GM18517 (cell line): ENCODE measurements around the gene NDNF.

Experiments
- ATAC-seq: cut with Tn5 transposase; IDR thresholded peaks from one replicate; pipeline ENCODE4 v1.9.1; 2021; ENCODE audit warnings: mild to moderate bottlenecking, moderate library complexity; ENCODE audit not compliant: unreplicated experiment

Gene NDNF

DNA sequence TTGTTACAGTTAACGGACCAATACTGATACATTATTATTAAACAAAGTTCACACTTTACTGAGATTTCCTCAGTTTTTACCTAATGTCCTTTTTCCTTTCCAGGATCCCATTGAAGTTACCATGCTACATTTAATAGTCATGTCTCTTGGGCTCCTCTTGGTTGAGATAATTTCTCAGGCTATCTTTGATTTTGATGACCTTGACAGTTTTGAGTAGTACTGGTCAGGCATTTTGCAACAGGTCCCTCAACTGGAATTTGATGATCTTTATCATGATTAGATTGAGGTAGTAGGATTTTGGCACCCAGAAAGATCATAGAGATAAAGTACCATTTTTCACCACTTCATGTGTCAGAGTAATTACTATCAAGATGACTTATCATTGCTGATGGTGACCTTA lies 53.8 kb downstream of the NDNF start:
- ATAC-seq = no peak

DNA sequence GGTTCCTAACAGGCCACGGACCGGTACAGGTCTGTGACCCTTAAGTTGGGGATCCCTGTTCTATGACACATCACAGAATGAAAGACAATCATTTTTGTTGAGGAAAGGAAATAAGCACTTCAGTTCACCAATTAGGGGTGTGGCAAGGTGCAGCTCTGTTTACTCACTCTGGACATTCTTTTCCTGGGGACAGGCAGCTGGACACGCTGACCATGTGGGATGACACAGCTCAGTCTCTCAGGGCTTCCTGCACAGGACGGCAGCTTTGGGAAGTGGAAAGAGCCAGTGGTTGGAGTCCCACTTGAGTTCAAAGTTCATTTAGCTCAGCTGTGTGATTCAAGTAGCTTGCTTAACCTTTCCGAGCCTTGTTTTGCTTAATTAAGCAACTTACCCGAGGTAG lies 55.7 kb downstream of the NDNF start:
- no peak for ATAC-seq

DNA sequence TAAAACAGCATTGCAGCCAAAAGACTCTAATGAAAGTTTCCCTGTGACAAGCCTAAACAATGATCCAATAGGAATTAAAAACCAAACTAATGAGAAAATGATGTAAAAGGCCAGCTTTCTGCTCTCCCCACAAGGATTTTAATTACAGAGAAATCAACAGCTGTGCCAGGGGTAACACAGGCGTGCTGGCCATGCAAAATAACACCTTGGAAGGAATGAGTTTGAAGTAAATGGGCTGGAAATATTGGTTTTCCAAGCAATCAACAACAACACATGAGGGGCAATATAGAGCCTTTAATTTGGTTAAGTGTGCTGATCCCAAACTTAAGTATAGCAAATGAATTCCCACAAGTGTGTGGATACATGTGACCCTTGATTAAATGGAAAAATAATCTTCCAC lies 56.9 kb downstream of the NDNF start:
- ATAC-seq = no peak

GRCh38 chr4:121014544-121014943 lies 57.8 kb downstream of the NDNF start:
- ATAC-seq = no peak

- ATAC-seq = no peak
Observed at GRCh38 chr4:121011780-121012340, 60.5 kb downstream of the NDNF start.

DNA sequence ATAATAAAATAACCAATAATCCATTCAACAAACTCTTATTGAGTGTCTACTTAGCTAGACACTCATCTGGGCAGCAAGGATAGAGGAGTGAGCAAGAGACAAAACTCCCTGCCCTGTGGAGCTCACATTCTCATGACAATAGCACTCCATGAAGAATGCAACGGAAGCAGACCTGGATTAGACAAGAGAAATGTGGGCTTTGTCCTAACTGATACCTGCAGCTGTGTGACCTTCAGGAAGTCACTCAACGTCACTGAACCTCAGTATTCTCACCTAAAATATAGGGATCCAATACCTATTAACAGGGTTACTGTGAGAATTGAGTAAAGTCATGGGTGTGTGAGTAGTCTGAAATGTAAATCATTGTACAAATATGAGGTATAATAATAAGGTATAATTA lies 61.2 kb downstream of the NDNF start:
- no peak for ATAC-seq

DNA sequence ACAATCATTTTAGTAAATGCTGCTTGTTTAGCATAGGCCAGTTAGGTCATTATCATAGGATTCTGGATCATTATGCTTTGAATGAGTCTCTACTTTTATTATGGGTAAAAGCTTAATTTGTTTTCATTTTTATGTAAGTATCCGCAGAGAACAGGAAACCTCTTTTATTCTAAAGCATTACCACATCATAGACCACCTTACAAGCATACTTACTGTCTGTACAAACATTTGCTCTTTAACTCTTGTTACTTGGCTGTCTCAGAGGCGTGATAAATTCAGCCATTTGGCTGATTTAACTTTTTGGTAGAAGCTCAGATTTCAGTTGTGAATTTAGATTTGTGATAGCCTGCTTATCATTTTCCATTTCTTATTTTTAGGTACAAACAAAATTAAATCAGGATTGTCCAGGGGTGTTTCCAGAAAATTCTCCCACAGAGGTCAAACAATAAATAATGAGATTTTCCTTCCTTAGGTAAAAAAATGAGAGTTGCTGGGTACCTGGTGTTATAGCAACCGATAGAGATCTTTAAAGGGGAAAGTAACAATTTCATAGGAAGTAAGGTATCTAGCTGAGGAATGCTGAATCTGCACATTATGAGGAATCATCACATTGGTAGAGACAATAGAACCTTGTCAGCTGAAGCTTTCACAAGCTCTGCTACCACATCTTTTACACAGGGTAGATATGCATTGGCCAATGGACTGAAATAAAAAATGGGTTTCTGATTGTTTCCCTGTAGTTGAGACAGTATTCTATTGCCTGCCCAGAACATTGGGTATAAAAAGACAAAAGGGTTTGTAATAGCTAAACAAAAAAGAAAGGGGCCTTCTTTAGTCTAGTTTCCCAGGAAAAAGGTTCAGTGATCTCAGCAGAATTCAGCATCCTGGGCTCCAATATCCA lies 62.5 kb downstream of the NDNF start:
- no peak for ATAC-seq

DNA sequence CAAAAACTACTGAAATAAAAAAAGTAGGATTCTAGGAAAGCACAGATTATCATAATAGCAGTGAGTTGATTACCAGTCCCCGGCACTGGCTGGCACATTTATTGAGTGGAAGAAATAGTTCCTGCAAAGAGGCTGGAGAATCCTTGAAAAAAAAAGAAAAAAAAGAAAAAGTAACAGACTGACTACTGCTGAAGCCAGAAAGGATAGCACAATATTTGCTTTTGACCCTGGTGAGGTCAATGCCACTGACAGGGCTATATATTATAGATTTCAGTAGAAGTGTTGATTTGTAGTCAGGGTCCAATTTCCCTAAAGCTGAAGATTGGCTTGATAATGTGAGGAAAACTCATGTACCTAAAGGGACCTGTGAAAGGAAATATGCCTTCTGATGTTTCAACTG lies 64.7 kb downstream of the NDNF start:
- no peak for ATAC-seq

GRCh38 chr4:121003863-121004262 lies 68.5 kb downstream of the NDNF start:
- ATAC-seq = no peak

DNA sequence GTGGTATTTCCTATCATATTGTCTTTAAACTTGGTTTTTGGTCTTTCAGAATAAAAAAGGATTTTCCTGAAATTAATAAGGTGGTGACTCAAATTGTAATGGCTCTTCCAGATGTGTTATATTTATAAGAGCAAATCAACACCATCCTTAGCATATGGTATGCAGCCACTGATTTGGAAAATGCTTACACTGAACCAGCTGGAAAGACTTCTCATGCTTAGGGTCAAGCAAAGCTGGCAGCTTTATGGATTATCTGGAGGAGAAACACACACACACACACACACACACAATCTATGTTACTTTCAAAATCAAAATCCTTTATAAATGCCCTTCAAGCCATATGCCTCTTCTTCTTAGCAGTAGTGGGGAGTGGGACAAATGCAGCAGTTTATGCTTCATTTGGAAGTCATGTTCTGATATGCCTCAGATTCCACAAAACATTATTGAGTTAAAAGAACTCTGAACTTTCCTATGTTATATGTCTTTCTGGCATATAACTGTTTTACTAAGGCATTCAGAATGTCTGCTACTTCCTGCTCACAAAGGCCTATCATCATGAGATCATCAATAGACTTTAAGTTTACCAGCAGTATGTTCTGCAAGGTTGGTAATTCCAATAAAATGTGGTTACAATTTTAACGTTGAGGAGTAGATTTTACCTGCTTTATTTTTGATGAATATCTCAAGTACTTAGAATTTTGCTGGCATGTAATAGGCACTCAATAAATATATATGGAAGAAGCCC lies 76.9 kb downstream of the NDNF start:
- ATAC-seq = no peak

DNA sequence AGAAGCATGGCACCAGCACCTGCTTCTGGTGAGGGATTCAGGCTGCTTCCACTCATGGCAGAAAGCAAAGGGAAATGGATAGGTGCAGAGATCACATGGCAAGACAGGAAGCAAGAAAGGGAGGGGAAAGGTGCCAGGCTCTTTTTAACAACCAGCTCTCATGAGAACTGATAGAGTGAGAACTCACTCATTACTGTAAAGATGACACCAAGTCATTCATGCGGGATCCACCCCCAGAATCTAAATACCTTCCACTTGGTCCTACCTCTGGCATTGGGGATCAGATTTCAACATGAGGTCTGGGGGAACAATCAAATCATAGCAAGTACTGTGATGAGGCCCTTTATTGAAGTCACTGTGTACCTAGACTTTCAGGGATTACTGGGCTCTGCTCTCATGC lies 77.8 kb downstream of the NDNF start:
- ATAC-seq = no peak

DNA sequence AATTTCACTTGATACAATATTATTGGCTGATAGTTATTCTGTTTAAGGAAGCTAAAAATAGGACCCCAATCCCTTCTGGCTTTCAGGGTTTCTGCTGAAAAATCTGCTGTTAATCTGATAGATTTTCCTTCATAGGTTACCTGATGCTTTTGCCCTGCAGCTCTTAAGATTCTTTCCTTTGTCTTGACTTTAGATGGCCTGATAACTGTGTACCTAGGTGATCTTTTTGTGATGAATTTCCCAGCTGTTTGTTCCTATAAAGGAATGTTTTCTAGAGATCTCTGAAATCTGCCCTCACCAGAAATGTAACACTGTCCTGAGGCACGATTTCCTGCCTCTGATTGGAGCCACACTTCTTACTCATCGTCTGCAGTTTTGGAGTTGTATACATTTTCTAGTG lies 80.5 kb downstream of the NDNF start:
- ATAC-seq = no peak

DNA sequence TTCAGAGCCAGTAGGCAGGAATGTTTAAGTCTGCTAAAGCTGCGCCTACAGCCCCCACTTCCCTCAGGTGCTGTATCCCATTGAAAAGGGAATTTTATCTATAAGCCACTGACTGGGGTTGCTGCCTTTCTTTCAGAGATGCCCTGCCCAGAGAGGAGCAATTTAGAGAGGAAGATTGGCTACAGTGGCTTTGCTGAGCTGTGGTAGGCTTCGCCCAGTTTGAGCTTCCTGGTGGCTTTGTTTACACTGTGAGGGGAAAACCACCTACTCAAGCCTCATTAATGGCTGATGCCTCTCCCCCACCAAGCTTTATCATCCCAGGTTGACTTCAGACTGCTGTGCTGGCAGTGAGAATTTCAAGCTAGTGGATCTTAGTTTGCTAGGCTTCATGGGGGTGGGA lies 82.1 kb downstream of the NDNF start:
- no peak for ATAC-seq
